Epidermal melanocyte (primary cell): ENCODE results near the gene PLA2G4B.
"Not testable (repeated sequence)": the region's sequence is repeated elsewhere in the genome, so short reads cannot be mapped to it uniquely, and the experiment has no call there.

Experiments used
- DNase-seq: peaks from one replicate; pipeline ENCODE4 v3.0.0; 2011; ENCODE audit warnings: low spot score; ENCODE audit not compliant: insufficient read length

PLA2G4B gene

GRCh38 chr15:41825572-41826535 lies 12.8 kb upstream of the PLA2G4B start:
- no peak for DNase-seq

GRCh38 chr15:41827290-41827879 lies 11.3 kb upstream of the PLA2G4B start:
- DNase-seq, result no peak

- peak; percentile 97 for DNase-seq
These were observed 10.5 kb upstream of the PLA2G4B start, which contains the start of gene JMJD7 for GRCh38 chr15:41827880-41828806. JMJD7 (plus strand) TSS chr15:41828092; CDS start chr15:41828125, 33 bp downstream.

- no peak for DNase-seq
These were observed 9.9 kb upstream of the PLA2G4B start for GRCh38 chr15:41828807-41829141.

- DNase-seq, result no peak
These were observed 8.5 kb upstream of the PLA2G4B start for GRCh38 chr15:41829959-41830646.

- not testable (repeated sequence) for DNase-seq
These were observed 7.4 kb upstream of the PLA2G4B start for GRCh38 chr15:41831291-41831690.

- DNase-seq, result no peak
These were observed 6.4 kb upstream of the PLA2G4B start for GRCh38 chr15:41832208-41832607.

- DNase-seq, result no peak
These were observed 5.8 kb upstream of the PLA2G4B start for GRCh38 chr15:41832875-41833274.

GRCh38 chr15:41834096-41834495 lies 4.6 kb upstream of the PLA2G4B start:
- no peak for DNase-seq

- no peak for DNase-seq
These were observed 2.6 kb upstream of the PLA2G4B start for GRCh38 chr15:41836073-41836472.

- no peak for DNase-seq
These were observed 1.8 kb upstream of the PLA2G4B start for GRCh38 chr15:41836713-41837454.

GRCh38 chr15:41839781-41840491 lies 1.3 kb downstream of the PLA2G4B start:
- no peak for DNase-seq

- no peak for DNase-seq
These were observed 2.0 kb downstream of the PLA2G4B start for GRCh38 chr15:41840673-41841072.

GRCh38 chr15:41841131-41841530 lies 2.5 kb downstream of the PLA2G4B start:
- no peak for DNase-seq

- DNase-seq, result no peak
These were observed 3.6 kb downstream of the PLA2G4B start for GRCh38 chr15:41842229-41842628.

GRCh38 chr15:41843571-41843970 lies 4.9 kb downstream of the PLA2G4B start:
- DNase-seq, result no peak

GRCh38 chr15:41844814-41845213 lies 6.2 kb downstream of the PLA2G4B start:
- DNase-seq, result no peak

- no peak for DNase-seq
These were observed 8.6 kb downstream of the PLA2G4B start for GRCh38 chr15:41847206-41847605.

GRCh38 chr15:41847981-41848380 lies 9.3 kb downstream of the PLA2G4B start:
- no peak for DNase-seq

GRCh38 chr15:41848631-41849030 lies 10.0 kb downstream of the PLA2G4B start:
- DNase-seq, result no peak
